LNCaP clone FGC (cell line): ENCODE measurements around the gene GIT2.

Source experiments
- DNase-seq: peaks from one replicate; pipeline ENCODE4 v3.0.0-alpha.2; 2011; ENCODE audit warnings: low read depth
- H3K4me3 ChIP-seq: 2 replicates; pipeline ENCODE4 v1.5.1; 2011; ENCODE audit warnings: mild to moderate bottlenecking, low read depth, low read length, control low read depth
- TF ChIP-seq, protein P1 (sequence below): IDR thresholded peaks from 2 replicates; pipeline ENCODE4 v1.5.1; 2012; ENCODE audit warnings: mild to moderate bottlenecking; ENCODE audit not compliant: control insufficient read depth, insufficient read depth; ENCODE audit errors: extremely low read depth

The GIT2 gene

DNA sequence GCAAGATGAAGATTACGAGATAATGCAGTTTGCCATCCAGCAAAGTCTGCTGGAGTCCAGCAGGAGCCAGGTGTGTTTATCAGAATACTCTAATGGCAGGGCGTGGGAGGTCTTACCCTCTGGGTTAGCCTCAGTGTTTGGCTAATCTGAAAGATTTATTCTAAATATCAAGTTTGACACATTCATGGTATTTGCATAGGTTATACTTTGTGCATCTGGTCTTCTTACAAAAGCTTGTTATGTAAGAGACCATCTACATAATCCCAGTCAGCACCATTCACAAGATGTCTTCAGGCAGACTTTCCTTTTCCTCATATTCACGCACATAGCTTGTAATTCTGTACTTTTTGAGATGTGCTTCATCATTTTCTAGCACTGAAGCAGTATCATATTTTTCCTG lies 37.7 kb upstream of the GIT2 start:
- no peak overlapping the region for H3K4me3 ChIP-seq
- TF ChIP-seq, protein P1, sequence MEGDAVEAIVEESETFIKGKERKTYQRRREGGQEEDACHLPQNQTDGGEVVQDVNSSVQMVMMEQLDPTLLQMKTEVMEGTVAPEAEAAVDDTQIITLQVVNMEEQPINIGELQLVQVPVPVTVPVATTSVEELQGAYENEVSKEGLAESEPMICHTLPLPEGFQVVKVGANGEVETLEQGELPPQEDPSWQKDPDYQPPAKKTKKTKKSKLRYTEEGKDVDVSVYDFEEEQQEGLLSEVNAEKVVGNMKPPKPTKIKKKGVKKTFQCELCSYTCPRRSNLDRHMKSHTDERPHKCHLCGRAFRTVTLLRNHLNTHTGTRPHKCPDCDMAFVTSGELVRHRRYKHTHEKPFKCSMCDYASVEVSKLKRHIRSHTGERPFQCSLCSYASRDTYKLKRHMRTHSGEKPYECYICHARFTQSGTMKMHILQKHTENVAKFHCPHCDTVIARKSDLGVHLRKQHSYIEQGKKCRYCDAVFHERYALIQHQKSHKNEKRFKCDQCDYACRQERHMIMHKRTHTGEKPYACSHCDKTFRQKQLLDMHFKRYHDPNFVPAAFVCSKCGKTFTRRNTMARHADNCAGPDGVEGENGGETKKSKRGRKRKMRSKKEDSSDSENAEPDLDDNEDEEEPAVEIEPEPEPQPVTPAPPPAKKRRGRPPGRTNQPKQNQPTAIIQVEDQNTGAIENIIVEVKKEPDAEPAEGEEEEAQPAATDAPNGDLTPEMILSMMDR: no peak
- no peak for DNase-seq

GRCh38 chr12:110029290-110029815 lies 33.2 kb upstream of the GIT2 start:
- no peak overlapping the region for H3K4me3 ChIP-seq
- TF ChIP-seq, protein P1: no peak
- no peak for DNase-seq

DNA sequence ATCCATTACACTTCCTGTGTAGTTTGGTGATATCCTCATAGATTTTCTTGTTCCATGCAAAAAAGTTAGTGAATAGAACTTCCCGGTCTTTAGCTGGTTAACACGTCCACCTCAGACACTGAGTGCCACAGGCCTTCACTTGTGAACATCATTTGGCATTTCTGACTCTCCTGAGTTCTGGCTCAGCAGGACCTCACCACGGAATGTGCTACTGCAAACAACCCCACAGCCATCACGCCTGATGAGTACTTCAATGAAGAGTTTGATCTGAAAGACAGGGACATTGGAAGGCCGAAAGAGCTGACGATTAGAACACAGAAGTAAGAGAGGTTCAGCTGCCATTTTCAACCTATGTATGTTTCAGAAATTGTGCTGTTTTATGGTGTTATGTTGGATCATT lies 32.2 kb upstream of the GIT2 start:
- TF ChIP-seq, protein P1: no peak
- H3K4me3 ChIP-seq: no peak overlapping the region
- DNase-seq: no peak

DNA sequence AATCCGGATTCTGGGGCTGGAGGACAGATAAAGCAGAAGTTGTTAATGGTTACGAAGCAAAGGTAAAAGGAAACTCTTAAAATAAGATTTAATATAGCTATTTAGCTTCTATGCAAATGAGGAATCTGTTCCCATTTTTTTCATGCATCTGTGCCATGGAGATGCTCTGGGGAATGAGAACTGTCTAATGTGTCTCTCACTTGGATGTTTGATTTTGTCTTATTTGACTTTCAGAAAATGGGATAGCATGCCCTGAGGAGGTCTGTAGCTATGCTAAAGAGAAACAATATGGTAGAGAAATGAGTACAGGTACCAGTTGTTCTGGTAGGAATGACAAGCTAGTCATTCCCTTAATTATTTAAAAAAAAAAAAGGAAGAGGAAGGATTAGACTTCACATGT lies 27.9 kb upstream of the GIT2 start:
- no peak overlapping the region for H3K4me3 ChIP-seq
- no peak for DNase-seq
- TF ChIP-seq, protein P1: no peak

DNA sequence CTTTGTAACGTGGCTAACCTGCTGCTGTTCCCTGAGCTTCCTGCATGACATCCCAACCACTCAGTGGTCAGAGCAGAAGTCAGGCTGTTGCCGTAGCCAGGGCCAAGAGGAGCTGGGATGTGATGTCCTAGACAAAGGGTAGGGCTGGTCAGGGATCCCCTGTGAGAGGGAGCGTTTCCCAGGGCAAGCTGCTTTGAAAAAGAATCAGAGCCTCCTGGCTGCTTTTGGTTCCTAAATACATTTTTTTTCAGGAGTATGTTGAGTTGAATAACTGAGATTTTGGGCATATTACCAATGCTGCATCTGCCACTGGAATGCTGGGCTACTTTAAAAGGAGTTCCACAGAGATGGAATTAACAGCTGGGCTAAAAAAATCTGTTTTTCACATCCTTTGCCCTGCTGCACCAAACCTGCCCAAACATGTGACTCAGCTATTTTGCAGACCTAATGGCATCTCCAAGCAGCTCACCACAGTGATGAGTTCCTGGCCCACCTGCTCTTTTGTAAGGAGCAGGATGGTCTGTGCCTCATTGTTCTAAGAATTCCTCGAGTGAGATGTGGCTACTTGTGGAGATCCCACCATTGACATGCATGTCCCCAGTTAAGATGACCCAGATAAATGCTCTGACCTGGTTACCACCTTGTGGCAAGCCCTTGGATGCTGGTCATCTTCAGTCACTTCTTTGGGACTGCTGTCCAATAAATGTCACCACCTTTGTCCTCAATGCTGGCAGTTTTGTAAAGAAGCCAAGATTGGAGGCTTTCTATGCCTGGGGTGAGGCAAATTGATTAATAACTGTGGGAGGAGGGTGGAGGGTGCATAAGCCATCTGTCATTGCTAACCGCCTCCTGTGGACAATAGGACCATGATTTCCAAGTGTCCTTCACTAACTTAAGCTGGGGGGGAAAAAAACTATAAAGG lies 27.2 kb upstream of the GIT2 start:
- TF ChIP-seq, protein P1: no peak
- DNase-seq: no peak

GRCh38 chr12:110020956-110021355 lies 24.8 kb upstream of the GIT2 start:
- no peak overlapping the region for H3K4me3 ChIP-seq
- DNase-seq: no peak
- TF ChIP-seq, protein P1: no peak

More for the DNA sequence above, 27.2 kb upstream of the GIT2 start:
- no peak overlapping the region for H3K4me3 ChIP-seq
